Pancreas (tissue), 10 donors: ENCODE data around the gene VGLL4. TPM values are rescaled to one million over a fixed set of nuclear protein-coding genes. Genes with fewer than 3 reads are reported as not detected.
A peak's percentile ranks its signal among the peaks of the same experiment; 100 is the strongest.

Experiments
- ATAC-seq, 4 donors: fragments of 200-7000 bp; cut with Tn5 transposase; one replicate each; pipeline versions ENCODE4 v1.8.0 to v1.9.1; 2020; ENCODE audit warnings: mild to moderate bottlenecking in 4 of 4, moderate library complexity in 4 of 4
- DNase-seq, 6 donors: peaks; one replicate each; pipeline ENCODE4 v3.0.0-alpha.2; 2020
- FAIRE-seq: peaks from 2 replicates; lab custom pipeline; 2012; peaks lifted over from hg19 to GRCh38; lab: Jason Lieb, UNC
- H3K27ac ChIP-seq, 4 donors: fragments of 200-600 bp; sonication (generic); 1 replicate in 3 of 4; 2 replicates in 1 of 4; pipeline versions ENCODE4 v1.5.0 to v1.8.0; 2020
- H3K27me3 ChIP-seq, 4 donors: fragments of 200-600 bp; one replicate each; pipeline ENCODE4 v1.8.0; 2021
- H3K36me3 ChIP-seq, 3 donors: fragments of 200-600 bp; sonication (generic) in 1 of 3; one replicate each; pipeline versions ENCODE4 v1.5.0 to v1.8.0; 2020 to 2021
- H3K4me1 ChIP-seq, 3 donors: fragments of 200-600 bp; one replicate each; pipeline ENCODE4 v1.8.0; 2021
- H3K4me3 ChIP-seq, 4 donors: fragments of 200-600 bp; sonication (generic) in 2 of 4; one replicate each; pipeline versions ENCODE4 v1.5.0 to v1.8.0; 2020 to 2021
- H3K9me3 ChIP-seq, 4 donors: fragments of 200-600 bp; one replicate each; pipeline ENCODE4 v1.8.0; 2021
- CTCF ChIP-seq, 4 donors: fragments of 200-600 bp; sonication (generic) in 3 of 4; IDR thresholded peaks; one replicate each; pipeline versions ENCODE4 v1.5.0 to v1.8.0; 2021; ENCODE audit warnings: antibody characterized with exemption in 4 of 4
- WGBS, 2 donors: extraction: QIAGEN DNeasy Blood & Tissue Kit; methylation state at CpG; one replicate each; pipeline ENCODE4 v1.1.7; 2013; 5-methylcytosine and 5-hydroxymethylcytosine counted together
- intact Hi-C, 3 donors: fragments of 100-400 bp; cut with DNase I; formaldehyde crosslinking; loops; one replicate each; pipeline versions ENCODE4 v1.11.1 to v1.14.2; 2022
- polyA plus RNA-seq, 2 donors: library from polyadenylated mRNA; stranded (reverse); fragments of 200-250 nt; gene quantifications; one replicate each; pipeline ENCODE4 v1.2.3, GENCODE V29; 2013
- total RNA-seq, 6 donors: library from RNA; stranded (reverse); fragmentation: NEBNext Ultra II Directional in 4 of 6; extraction: Animal tissue kit (Norgen Biotek cat#: 25700) in 4 of 6; gene quantifications; one replicate each; pipeline versions ENCODE4 v1.2.1 to v1.2.4, GENCODE V29; 2021 to 2023
- donor health status: healthy with polysubstance abuse.
- donor health status: DM: no; HTN: no; CAD: no; lungs with moderate emphysema.
- donor health status: DM: no; HTN: no; CAD: no.
- donor health status: control.
- donor health status: control.
- donor health status: Bipolar disorder and iron deficiency.
- donor health status: DM: yes; HTN: yes; CAD: no.
- donor health status: DM: no; HTN: no; CAD: no.
- donor health status: DM: no; HTN: no; CAD: no.
- donor health status: DM: yes; HTN: yes; CAD: no.

The VGLL4 gene
- total and polyA plus RNA-seq, 8 donors = 17.3 to 47.8 (median 22.0) TPM

DNA sequence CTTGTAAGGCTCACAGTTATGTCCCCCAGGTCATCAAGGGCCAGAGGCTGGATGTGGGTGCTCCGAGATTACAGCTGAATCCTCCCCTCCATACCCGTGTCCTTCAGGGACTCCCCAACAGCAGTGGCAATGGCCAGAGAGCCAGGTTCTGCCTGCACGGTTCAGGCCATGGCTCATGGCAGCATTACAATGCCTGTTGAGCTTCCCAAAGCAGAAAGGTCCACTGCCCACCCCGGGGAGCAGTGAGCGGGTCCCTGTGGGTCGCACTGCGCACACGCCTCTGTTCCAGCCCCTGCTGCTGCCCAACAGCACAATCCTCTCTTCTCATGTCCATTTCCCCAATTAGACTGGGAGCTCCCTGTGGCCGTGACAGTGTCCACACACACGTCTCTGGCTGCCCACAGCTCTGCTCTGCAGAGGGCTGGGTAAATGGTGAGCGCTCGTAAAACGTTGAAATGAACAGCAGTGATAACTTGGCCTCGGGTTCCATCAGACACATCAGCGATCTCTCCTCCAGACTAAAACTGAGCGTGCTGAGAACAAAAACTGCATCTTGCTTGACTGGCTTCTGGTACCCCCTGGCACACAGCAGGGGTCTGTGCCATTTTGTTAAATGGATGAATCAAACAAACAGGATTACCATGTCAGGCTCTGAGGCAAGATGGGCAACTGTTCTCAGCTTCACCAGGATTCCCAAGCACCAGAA, 80.4 kb downstream of the VGLL4 start:
- no peak for TF ChIP-seq CTCF (IDR thresholded peaks at IDR 0.05)
- no peak for FAIRE-seq
- Histone ChIP-seq H3K4me1 (no peaks in the 10 kb centered on the region), H3K27me3 (no peaks in the 10 kb centered on the region), H3K9me3 (no peaks in the 10 kb centered on the region), H3K4me3 (no peak overlapping the region), H3K36me3 (peaks cover 0 to 20% (median 6%) of the 10 kb centered on the region in 3 donors), H3K27ac (no peak overlapping the region)
- intact Hi-C loops = no loop called here
- peak in 1 of 6 donors; percentile 42 for DNase-seq
- no peak for ATAC-seq
- WGBS, 2 donors = 91% methylated on average over 16 of the region's 16 CpGs

DNA sequence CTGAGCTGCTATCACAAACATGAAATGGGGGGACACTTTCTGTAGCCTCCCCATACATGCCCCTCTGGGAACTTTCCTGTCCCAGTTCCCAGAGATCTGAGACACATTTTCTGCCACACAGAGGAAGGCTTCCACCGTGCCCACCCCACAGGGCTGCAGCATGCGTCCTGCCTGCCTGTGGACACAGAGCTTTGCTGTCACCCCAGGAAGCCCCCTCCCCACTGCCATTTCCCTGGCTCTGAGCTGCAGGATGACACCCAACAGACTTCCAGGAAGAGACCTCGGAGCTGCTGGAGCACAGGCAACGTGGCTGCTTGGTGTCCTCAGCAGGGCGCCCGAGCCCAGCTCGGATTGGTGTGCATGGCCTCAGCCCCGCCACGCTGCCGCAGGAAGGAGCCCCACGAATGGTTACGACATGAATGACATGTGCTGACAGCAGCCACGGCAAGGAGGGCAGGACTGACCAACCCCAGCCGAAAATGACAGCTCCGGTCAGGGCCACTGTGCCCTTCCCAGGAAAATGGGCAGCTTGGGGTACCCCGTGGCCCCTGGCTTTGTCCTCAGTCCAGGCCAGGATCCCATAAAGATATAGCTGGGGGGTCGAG, 81.3 kb downstream of the VGLL4 start:
- 89 to 93% methylated on average over 17 of the region's 17 CpGs for WGBS, 2 donors
- no peaks in the 10 kb centered on the region for H3K27me3 ChIP-seq
- no peak for FAIRE-seq
- peak in 1 of 6 donors; percentile 62 for DNase-seq
- no peak overlapping the region for H3K27ac ChIP-seq
- peaks cover 0 to 20% (median 6%) of the 10 kb centered on the region in 3 donors for H3K36me3 ChIP-seq
- no peak for TF ChIP-seq CTCF (IDR thresholded peaks at IDR 0.05)
- no peaks in the 10 kb centered on the region for H3K4me1 ChIP-seq
- no peak for ATAC-seq
- no peaks in the 10 kb centered on the region for H3K9me3 ChIP-seq
- intact Hi-C loops = no loop called here
- H3K4me3 ChIP-seq = no peak overlapping the region

GRCh38 chr3:11560746-11561145, 83.0 kb downstream of the VGLL4 start:
- Histone ChIP-seq H3K4me3 (no peak overlapping the region), H3K4me1 (no peaks in the 10 kb centered on the region), H3K36me3 (peaks cover 0 to 20% (median 6%) of the 10 kb centered on the region in 3 donors), H3K9me3 (no peaks in the 10 kb centered on the region), H3K27me3 (no peaks in the 10 kb centered on the region), H3K27ac (no peak overlapping the region)
- 88 to 90% methylated on average over 12 of the region's 12 CpGs for whole genome bisulfite sequencing, 2 donors
- DNase-seq (peak in 3 of 6 donors; percentile 8 to 49 (median 31)), FAIRE-seq (no peak), ATAC-seq (peak in 2 of 4 donors; percentile 5 to 12)
- no peak for TF ChIP-seq CTCF (IDR thresholded peaks at IDR 0.05)
- intact Hi-C loops = no loop called here

- DNase-seq (peak in 2 of 6 donors; percentile 9 to 24), ATAC-seq (no peak), FAIRE-seq (no peak)
- Histone ChIP-seq H3K36me3 (peaks cover 0 to 20% (median 6%) of the 10 kb centered on the region in 3 donors), H3K4me1 (no peaks in the 10 kb centered on the region), H3K4me3 (no peak overlapping the region), H3K27me3 (no peaks in the 10 kb centered on the region), H3K27ac (no peak overlapping the region), H3K9me3 (no peaks in the 10 kb centered on the region)
- 83 to 84% methylated on average over 15 of the region's 15 CpGs for WGBS, 2 donors
- no peak for TF ChIP-seq CTCF (IDR thresholded peaks at IDR 0.05)
- intact Hi-C loops = no loop called here
Measured at GRCh38 chr3:11559816-11560633, 83.7 kb downstream of the VGLL4 start.
